ENCODE measurements around the gene ARL1.

Gene ARL1

GRCh38 chr12:101351682-101352081 lies 55.9 kb downstream of the ARL1 start:
- TF ChIP-seq CTCF (IDR thresholded peaks at IDR 0.05) = no peak
- Histone ChIP-seq H3K4me1 (ENCODE audit: control insufficient read depth in 1 of 2, insufficient read depth in 1 of 2, low read depth in 1 of 2, low read length in 1 of 2) (peaks cover 0 to under 1% of the 10 kb centered on the region in 2 experiments), H3K9me3 (no peaks in the 10 kb centered on the region), H3K36me3 (peaks cover 7% of the 10 kb centered on the region), H3K27ac (no peak overlapping the region), H3K4me3 (ENCODE audit: low read depth in 1 of 2, low read length in 1 of 2) (no peak overlapping the region), H3K27me3 (no peaks in the 10 kb centered on the region)

DNA sequence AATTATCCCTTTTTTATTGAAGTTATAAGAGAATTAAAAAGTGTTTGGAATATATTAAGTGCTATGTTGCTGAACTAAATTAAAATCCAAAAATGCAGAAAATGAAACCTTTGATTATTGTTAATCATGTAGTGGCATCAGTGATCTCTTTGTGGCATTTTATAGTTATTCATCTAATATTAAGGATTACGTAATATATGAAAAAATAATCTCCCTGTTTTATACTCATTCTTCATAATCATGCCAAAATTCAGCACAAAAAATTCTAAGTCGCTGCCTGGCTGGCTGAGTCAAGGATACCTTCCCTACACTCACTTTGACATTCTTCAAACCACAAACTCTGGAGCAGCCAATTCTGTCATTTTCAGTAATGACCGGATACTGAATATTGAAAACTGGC lies 63.7 kb downstream of the ARL1 start:
- no peak overlapping the region for H3K27ac ChIP-seq
- TF ChIP-seq CTCF (IDR thresholded peaks at IDR 0.05) = no peak
- no peaks in the 10 kb centered on the region for H3K4me1 ChIP-seq (ENCODE audit: control insufficient read depth in 1 of 2, insufficient read depth in 1 of 2, low read depth in 1 of 2, low read length in 1 of 2)
- no peaks in the 10 kb centered on the region for H3K27me3 ChIP-seq
- no peak overlapping the region for H3K4me3 ChIP-seq (ENCODE audit: low read depth in 1 of 2, low read length in 1 of 2)
- peaks cover 14% of the 10 kb centered on the region for H3K36me3 ChIP-seq
- H3K9me3 ChIP-seq = no peaks in the 10 kb centered on the region

Measured in neutrophil (primary cell).